A549 (cell line): ENCODE measurements around the gene SRSF4.

Experiments used
- BHLHE40 ChIP-seq: IDR thresholded peaks from 2 replicates; pipeline ENCODE4 v1.6.1; 2012; ENCODE audit warnings: low read depth, low read length, inconsistent platforms
- CTCF ChIP-seq: fragments of >200 bp; sonication (Bioruptor Twin); formaldehyde crosslinking; IDR thresholded peaks from 3 replicates; pipeline ENCODE4 v1.5.1; 2016
- KDM1A ChIP-seq: fragments of 200-600 bp; sonication (generic); IDR thresholded peaks from 2 replicates; pipeline ENCODE4 v1.6.1; 2016; ENCODE audit warnings: low read depth, mild to moderate bottlenecking
- KDM5A ChIP-seq: fragments of 200-600 bp; sonication (generic); IDR thresholded peaks from 2 replicates; pipeline ENCODE4 v1.6.1; 2016; ENCODE audit warnings: antibody characterized with exemption, mild to moderate bottlenecking
- MAFK ChIP-seq: fragments of 450-650 bp; IDR thresholded peaks from 2 replicates; pipeline ENCODE4 v1.6.1; 2014; ENCODE audit not compliant: partially characterized antibody
- MAZ ChIP-seq: fragments of 150-350 bp; IDR thresholded peaks from 2 replicates; pipeline ENCODE4 v1.6.1; 2014; ENCODE audit warnings: antibody characterized with exemption, low read depth, low read length, borderline replicate concordance
- POLR2A ChIP-seq: IDR thresholded peaks from 2 replicates; pipeline ENCODE4 v1.6.1; 2012; ENCODE audit warnings: mild to moderate bottlenecking, low read length
- RCOR1 ChIP-seq: fragments of 150-350 bp; IDR thresholded peaks from 2 replicates; pipeline ENCODE4 v1.6.1; 2014; ENCODE audit warnings: antibody characterized with exemption, low read length, low read depth

- TF ChIP-seq MAFK (no peak), BHLHE40 (no peak), CTCF (no peak), POLR2A (no peak), MAZ (no peak), RCOR1 (no peak), KDM1A (no peak), KDM5A (no peak)
Observed at GRCh38 chr1:29126198-29126597, 55.5 kb downstream of the SRSF4 start.
